Omental fat pad (tissue), 4 donors: Measurements from ENCODE around the gene PRKCA. TPM values are rescaled to one million over a fixed set of nuclear protein-coding genes. Genes with fewer than 3 reads are reported as not detected.

Experiments used
- ATAC-seq: fragments of 150-250 bp; one replicate; pipeline ENCODE4 v1.9.1; 2016; ENCODE audit warnings: mild to moderate bottlenecking, moderate library complexity; ENCODE audit not compliant: low FRiP score
- DNase-seq: peaks from one replicate; pipeline ENCODE4 v3.0.0-alpha.2; 2019; ENCODE audit warnings: low spot score
- CTCF ChIP-seq, 3 donors: fragments of 450-650 bp; IDR thresholded peaks; one replicate each; pipeline ENCODE4 v1.5.1; 2016 to 2017; ENCODE audit warnings: antibody characterized with exemption in 3 of 3, mild to moderate bottlenecking in 3 of 3, moderate library complexity in 2 of 3
- total RNA-seq, 4 donors: library from RNA; depleted of rRNA; stranded (reverse); fragments of >200 nt; gene quantifications; one replicate each; pipeline ENCODE4 v1.1.0, GENCODE V29; 2016

Gene PRKCA
- total RNA-seq, 4 donors from 2014 or later, result 6.7 to 14.3 (median 10.3) TPM

GRCh38 chr17:66602659-66603384 lies 300.4 kb downstream of the PRKCA start:
- ATAC-seq (no peak), DNase-seq (no peak)
- TF ChIP-seq CTCF (IDR thresholded peaks at IDR 0.05), result no peak

- no peak for DNase-seq
- no peak for TF ChIP-seq CTCF (IDR thresholded peaks at IDR 0.05)
- no peak for ATAC-seq
Observed at GRCh38 chr17:66604376-66604775, 302.0 kb downstream of the PRKCA start.

- no peak for ATAC-seq
- no peak for DNase-seq
- no peak for TF ChIP-seq CTCF (IDR thresholded peaks at IDR 0.05)
Observed at GRCh38 chr17:66605541-66605940, 303.1 kb downstream of the PRKCA start.

DNA sequence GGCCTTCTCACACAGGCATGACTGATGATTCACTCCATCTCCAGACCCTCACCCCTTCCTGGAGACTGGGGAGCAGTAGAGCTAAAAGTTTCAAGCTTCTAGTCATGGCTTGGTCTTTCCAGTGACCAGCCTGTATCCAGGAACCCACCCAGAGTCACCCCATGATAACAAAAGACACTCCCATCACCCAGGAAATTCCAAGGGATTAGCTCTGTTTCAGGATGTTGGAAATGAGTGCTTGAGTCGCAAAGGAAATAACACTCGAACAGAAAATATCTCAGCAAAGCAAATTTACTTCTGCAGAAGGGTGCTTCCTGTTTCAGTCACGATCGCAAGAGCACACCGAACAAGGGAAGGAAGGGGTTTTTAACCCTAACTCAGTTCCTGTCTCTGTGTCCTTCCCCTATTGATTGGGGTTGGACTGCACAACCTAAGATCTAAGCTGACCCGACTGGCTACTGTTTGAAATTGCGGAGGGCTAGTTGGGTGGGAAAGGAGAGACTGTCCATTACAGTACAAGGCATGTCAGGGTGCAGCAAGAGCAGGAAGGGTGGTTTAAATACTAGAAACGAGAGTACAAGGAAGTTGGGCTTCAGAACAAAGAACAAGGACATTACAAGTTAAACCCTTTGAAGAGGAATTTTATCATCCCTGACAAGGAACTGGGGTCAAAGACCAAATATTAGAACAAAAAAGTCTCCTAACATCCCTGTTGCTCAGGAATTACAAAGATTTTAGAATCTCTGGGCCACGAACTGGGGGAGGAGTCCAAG lies 308.1 kb downstream of the PRKCA start:
- DNase-seq (no peak), ATAC-seq (no peak)
- no peak for TF ChIP-seq CTCF (IDR thresholded peaks at IDR 0.05)

DNA sequence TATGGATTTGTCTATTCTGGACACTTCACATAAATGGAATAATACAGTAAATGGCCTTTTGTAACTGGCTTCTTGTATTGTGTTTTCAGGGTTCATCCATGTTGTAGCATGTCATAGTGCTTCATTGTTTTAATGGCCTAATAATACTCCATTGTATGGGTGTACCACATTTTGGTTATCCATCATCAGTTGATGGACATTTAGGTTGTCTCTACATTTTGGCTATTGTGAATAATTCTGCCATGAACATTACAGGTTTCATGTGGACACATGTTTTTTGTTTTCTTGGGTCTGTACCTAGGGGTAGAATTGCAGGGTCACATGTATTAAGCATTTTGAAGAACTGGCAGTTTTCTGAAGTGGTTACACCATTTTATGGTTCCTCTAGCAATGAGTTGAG lies 309.0 kb downstream of the PRKCA start:
- ATAC-seq (no peak), DNase-seq (no peak)
- no peak for TF ChIP-seq CTCF (IDR thresholded peaks at IDR 0.05)

- no peak for TF ChIP-seq CTCF (IDR thresholded peaks at IDR 0.05)
- DNase-seq, result no peak
- no peak for ATAC-seq
Observed at GRCh38 chr17:66612993-66613392, 310.6 kb downstream of the PRKCA start.

GRCh38 chr17:66614469-66614868 lies 312.1 kb downstream of the PRKCA start:
- ATAC-seq, result no peak
- no peak for TF ChIP-seq CTCF (IDR thresholded peaks at IDR 0.05)
- DNase-seq, result no peak
